Measurements from ENCODE around the gene WDR33.
"Not testable (repeated sequence)": the region's sequence is repeated elsewhere in the genome, so short reads cannot be mapped to it uniquely, and the experiment has no call there.

Gene WDR33

GRCh38 chr2:127778447-127778846, 32.5 kb downstream of the WDR33 start:
- TF ChIP-seq EZH2phosphoT487 (IDR thresholded peaks at IDR 0.05; ENCODE audit: low read length) (no peak), EZH2 (optimal IDR thresholded peaks at IDR 0.05; ENCODE audit: low read depth, low read length) (no peak)
- TF ChIP-seq, protein P1, sequence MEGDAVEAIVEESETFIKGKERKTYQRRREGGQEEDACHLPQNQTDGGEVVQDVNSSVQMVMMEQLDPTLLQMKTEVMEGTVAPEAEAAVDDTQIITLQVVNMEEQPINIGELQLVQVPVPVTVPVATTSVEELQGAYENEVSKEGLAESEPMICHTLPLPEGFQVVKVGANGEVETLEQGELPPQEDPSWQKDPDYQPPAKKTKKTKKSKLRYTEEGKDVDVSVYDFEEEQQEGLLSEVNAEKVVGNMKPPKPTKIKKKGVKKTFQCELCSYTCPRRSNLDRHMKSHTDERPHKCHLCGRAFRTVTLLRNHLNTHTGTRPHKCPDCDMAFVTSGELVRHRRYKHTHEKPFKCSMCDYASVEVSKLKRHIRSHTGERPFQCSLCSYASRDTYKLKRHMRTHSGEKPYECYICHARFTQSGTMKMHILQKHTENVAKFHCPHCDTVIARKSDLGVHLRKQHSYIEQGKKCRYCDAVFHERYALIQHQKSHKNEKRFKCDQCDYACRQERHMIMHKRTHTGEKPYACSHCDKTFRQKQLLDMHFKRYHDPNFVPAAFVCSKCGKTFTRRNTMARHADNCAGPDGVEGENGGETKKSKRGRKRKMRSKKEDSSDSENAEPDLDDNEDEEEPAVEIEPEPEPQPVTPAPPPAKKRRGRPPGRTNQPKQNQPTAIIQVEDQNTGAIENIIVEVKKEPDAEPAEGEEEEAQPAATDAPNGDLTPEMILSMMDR (IDR thresholded peaks at IDR 0.05; ENCODE audit: low read length) = no peak
- H3K9me3 ChIP-seq (replicated peaks; ENCODE audit: insufficient read depth, low read length) = no peaks in the 10 kb centered on the region
- no peak for DNase-seq
- no peak overlapping the region for H2AFZ ChIP-seq (ENCODE audit: low read length)
- H3K9me2 ChIP-seq (replicated peaks; ENCODE audit: insufficient read depth, low read length) = no peaks in the 10 kb centered on the region
- no peak overlapping the region for H3K4me3 ChIP-seq (ENCODE audit: low read length)
- no peaks in the 10 kb centered on the region for H3K4me1 ChIP-seq (ENCODE audit: low read length)
- H3K4me2 ChIP-seq (ENCODE audit: low read depth, low read length) = no peak overlapping the region
- no peaks in the 10 kb centered on the region for H3K36me3 ChIP-seq (replicated peaks; ENCODE audit: insufficient read depth, low read length)
- H3K27me3 ChIP-seq (replicated peaks; ENCODE audit: insufficient read depth, low read length) = no peaks in the 10 kb centered on the region
- no peak overlapping the region for H3K9ac ChIP-seq (ENCODE audit: low read length)
- no peak overlapping the region for H3K27ac ChIP-seq (ENCODE audit: low read length)
- H3F3A ChIP-seq (ENCODE audit: insufficient read depth, low read length) = no peaks in the 10 kb centered on the region
- peaks cover 19% of the 10 kb centered on the region for H4K20me1 ChIP-seq (ENCODE audit: insufficient read depth, low read length)
- peaks cover 100% of the 10 kb centered on the region for H3K79me2 ChIP-seq (ENCODE audit: low read length)

- no peaks in the 10 kb centered on the region for H3K27me3 ChIP-seq (replicated peaks; ENCODE audit: insufficient read depth, low read length)
- no peak overlapping the region for H3K9ac ChIP-seq (ENCODE audit: low read length)
- peaks cover 99% of the 10 kb centered on the region for H3K79me2 ChIP-seq (ENCODE audit: low read length)
- DNase-seq = no peak
- H3K4me3 ChIP-seq (ENCODE audit: low read length) = no peak overlapping the region
- no peaks in the 10 kb centered on the region for H3F3A ChIP-seq (ENCODE audit: insufficient read depth, low read length)
- no peaks in the 10 kb centered on the region for H3K9me2 ChIP-seq (replicated peaks; ENCODE audit: insufficient read depth, low read length)
- no peaks in the 10 kb centered on the region for H3K9me3 ChIP-seq (replicated peaks; ENCODE audit: insufficient read depth, low read length)
- peaks cover 19% of the 10 kb centered on the region for H4K20me1 ChIP-seq (ENCODE audit: insufficient read depth, low read length)
- no peak for TF ChIP-seq EZH2 (optimal IDR thresholded peaks at IDR 0.05; ENCODE audit: low read depth, low read length)
- TF ChIP-seq, protein P1 (IDR thresholded peaks at IDR 0.05; ENCODE audit: low read length) = no peak
- no peaks in the 10 kb centered on the region for H3K36me3 ChIP-seq (replicated peaks; ENCODE audit: insufficient read depth, low read length)
- no peak overlapping the region for H3K4me2 ChIP-seq (ENCODE audit: low read depth, low read length)
- H3K4me1 ChIP-seq (ENCODE audit: low read length) = no peaks in the 10 kb centered on the region
- H2AFZ ChIP-seq (ENCODE audit: low read length) = no peak overlapping the region
- no peak overlapping the region for H3K27ac ChIP-seq (ENCODE audit: low read length)
Observed at GRCh38 chr2:127776122-127776780, 34.7 kb downstream of the WDR33 start.

GRCh38 chr2:127771756-127772155, 39.2 kb downstream of the WDR33 start:
- H4K20me1 ChIP-seq (ENCODE audit: insufficient read depth, low read length) = peaks cover 15% of the 10 kb centered on the region
- no peak for TF ChIP-seq EZH2phosphoT487 (IDR thresholded peaks at IDR 0.05; ENCODE audit: low read length)
- H3K27ac ChIP-seq (ENCODE audit: low read length) = no peak overlapping the region
- no peak overlapping the region for H3K4me3 ChIP-seq (ENCODE audit: low read length)
- no peak overlapping the region for H2AFZ ChIP-seq (ENCODE audit: low read length)
- H3K79me2 ChIP-seq (ENCODE audit: low read length) = peaks cover 81% of the 10 kb centered on the region
- no peaks in the 10 kb centered on the region for H3F3A ChIP-seq (ENCODE audit: insufficient read depth, low read length)
- H3K9ac ChIP-seq (ENCODE audit: low read length) = no peak overlapping the region
- peaks cover 9% of the 10 kb centered on the region; the same call in 1 of the 2 replicates for H3K36me3 ChIP-seq (replicated peaks; ENCODE audit: insufficient read depth, low read length)
- no peaks in the 10 kb centered on the region for H3K9me3 ChIP-seq (replicated peaks; ENCODE audit: insufficient read depth, low read length)
- H3K27me3 ChIP-seq (replicated peaks; ENCODE audit: insufficient read depth, low read length) = no peaks in the 10 kb centered on the region
- H3K9me2 ChIP-seq (replicated peaks; ENCODE audit: insufficient read depth, low read length) = no peaks in the 10 kb centered on the region
- DNase-seq = no peak
- no peak overlapping the region for H3K4me2 ChIP-seq (ENCODE audit: low read depth, low read length)
- H3K4me1 ChIP-seq (ENCODE audit: low read length) = no peaks in the 10 kb centered on the region

GRCh38 chr2:127770973-127771735, 39.8 kb downstream of the WDR33 start:
- Histone ChIP-seq H3K36me3 (replicated peaks; ENCODE audit: insufficient read depth, low read length) (peaks cover 12% of the 10 kb centered on the region; the same call in 1 of the 2 replicates), H3K4me3 (ENCODE audit: low read length) (no peak overlapping the region), H3K79me2 (ENCODE audit: low read length) (peaks cover 75% of the 10 kb centered on the region), H2AFZ (ENCODE audit: low read length) (no peak overlapping the region), H3K9me3 (replicated peaks; ENCODE audit: insufficient read depth, low read length) (no peaks in the 10 kb centered on the region), H3K4me1 (ENCODE audit: low read length) (no peaks in the 10 kb centered on the region), H3K27me3 (replicated peaks; ENCODE audit: insufficient read depth, low read length) (no peaks in the 10 kb centered on the region), H3F3A (ENCODE audit: insufficient read depth, low read length) (no peaks in the 10 kb centered on the region), H3K4me2 (ENCODE audit: low read depth, low read length) (no peak overlapping the region), H3K27ac (ENCODE audit: low read length) (no peak overlapping the region), H4K20me1 (ENCODE audit: insufficient read depth, low read length) (peaks cover 9% of the 10 kb centered on the region; the same call in 1 of the 2 replicates), H3K9ac (ENCODE audit: low read length) (no peak overlapping the region), H3K9me2 (replicated peaks; ENCODE audit: insufficient read depth, low read length) (no peaks in the 10 kb centered on the region)
- TF ChIP-seq EZH2phosphoT487 (IDR thresholded peaks at IDR 0.05; ENCODE audit: low read length) (no peak), EZH2 (optimal IDR thresholded peaks at IDR 0.05; ENCODE audit: low read depth, low read length) (no peak)
- TF ChIP-seq, protein P1 (IDR thresholded peaks at IDR 0.05; ENCODE audit: low read length) = no peak
- no peak for DNase-seq

DNA sequence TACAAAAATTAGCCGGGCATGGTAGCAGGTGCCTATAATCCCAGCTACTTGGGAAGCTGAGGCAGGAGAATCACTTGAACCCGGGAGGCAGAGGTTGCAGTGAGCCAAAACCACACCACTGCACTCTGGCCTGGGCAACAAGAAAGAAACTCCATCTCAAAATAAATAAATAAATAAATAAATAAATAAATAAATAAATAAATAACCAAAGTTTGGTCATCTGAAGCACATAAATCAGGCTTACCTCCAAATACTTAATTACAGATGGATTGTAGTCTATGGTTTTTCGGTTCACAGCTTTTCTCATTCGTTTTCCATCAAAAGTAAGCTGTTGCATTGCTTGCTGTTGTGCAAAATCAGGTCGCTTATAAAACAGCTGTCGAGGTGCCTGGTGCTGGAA, 40.4 kb downstream of the WDR33 start:
- not testable (repeated sequence) for H3K9ac ChIP-seq (ENCODE audit: low read length); H2AFZ ChIP-seq (ENCODE audit: low read length); DNase-seq; H3K9me3 ChIP-seq (replicated peaks; ENCODE audit: insufficient read depth, low read length); H3F3A ChIP-seq (ENCODE audit: insufficient read depth, low read length); H3K4me3 ChIP-seq (ENCODE audit: low read length); H3K4me2 ChIP-seq (ENCODE audit: low read depth, low read length); H3K9me2 ChIP-seq (replicated peaks; ENCODE audit: insufficient read depth, low read length); H3K4me1 ChIP-seq (ENCODE audit: low read length); H3K27ac ChIP-seq (ENCODE audit: low read length); H3K27me3 ChIP-seq (replicated peaks; ENCODE audit: insufficient read depth, low read length); H4K20me1 ChIP-seq (ENCODE audit: insufficient read depth, low read length)
- Histone ChIP-seq H3K36me3 (replicated peaks; ENCODE audit: insufficient read depth, low read length) (peaks cover 16% of the 10 kb centered on the region; the same call in 1 of the 2 replicates), H3K79me2 (ENCODE audit: low read length) (peaks cover 69% of the 10 kb centered on the region)
